Measurements from ENCODE around the gene SIK3.

Gene SIK3

GRCh38 chr11:116925050-116925449, 173.2 kb downstream of the SIK3 start:
- DNase-seq = no peak

- DNase-seq = no peak
These were observed 179.1 kb downstream of the SIK3 start for GRCh38 chr11:116918925-116919655.

- DNase-seq = no peak
These were observed 180.6 kb downstream of the SIK3 start for GRCh38 chr11:116917632-116918031.

- DNase-seq = no peak
These were observed 181.3 kb downstream of the SIK3 start for GRCh38 chr11:116916886-116917285.

- no peak for DNase-seq
These were observed 182.2 kb downstream of the SIK3 start for GRCh38 chr11:116916052-116916451.

- no peak for DNase-seq
These were observed 185.2 kb downstream of the SIK3 start for GRCh38 chr11:116913000-116913399.

- DNase-seq = no peak
These were observed 186.1 kb downstream of the SIK3 start for GRCh38 chr11:116911976-116912734.

GRCh38 chr11:116910847-116911246, 187.4 kb downstream of the SIK3 start:
- no peak for DNase-seq

- DNase-seq = no peak
These were observed 187.8 kb downstream of the SIK3 start for GRCh38 chr11:116910378-116910777.

- no peak for DNase-seq
These were observed 189.0 kb downstream of the SIK3 start for GRCh38 chr11:116909245-116909644.

- DNase-seq = no peak
These were observed 191.7 kb downstream of the SIK3 start for GRCh38 chr11:116906479-116906878.

GRCh38 chr11:116903090-116903489, 195.1 kb downstream of the SIK3 start:
- no peak for DNase-seq

- no peak for DNase-seq
These were observed 196.1 kb downstream of the SIK3 start for GRCh38 chr11:116901964-116902688.

- peak; percentile 63 for DNase-seq
These were observed 197.0 kb downstream of the SIK3 start for GRCh38 chr11:116901211-116901610.

- no peak for DNase-seq
These were observed 202.0 kb downstream of the SIK3 start for GRCh38 chr11:116896211-116896610.

- DNase-seq = peak; percentile 43
These were observed 203.0 kb downstream of the SIK3 start for GRCh38 chr11:116895048-116895757.

- DNase-seq = no peak
These were observed 204.3 kb downstream of the SIK3 start for GRCh38 chr11:116893906-116894305.

GRCh38 chr11:116893437-116893836, 204.8 kb downstream of the SIK3 start:
- DNase-seq = no peak

GRCh38 chr11:116892374-116892773, 205.9 kb downstream of the SIK3 start:
- DNase-seq = no peak

- no peak for DNase-seq
These were observed 206.5 kb downstream of the SIK3 start for GRCh38 chr11:116891746-116892145.

GRCh38 chr11:116890607-116891006, 207.6 kb downstream of the SIK3 start:
- no peak for DNase-seq

- no peak for DNase-seq
These were observed 208.0 kb downstream of the SIK3 start for GRCh38 chr11:116890193-116890592.

Data from hematopoietic multipotent progenitor cell treated with erythropoietin and hydrocortisone succinate and interleukin-3 and kit ligand, for 8 days (in vitro differentiated cells).